Neural progenitor cell (in vitro differentiated cells): ENCODE measurements around the gene METTL25B. TPM values are rescaled to one million over a fixed set of nuclear protein-coding genes. Genes with fewer than 3 reads are reported as not detected.
A peak's percentile ranks its signal among the peaks of the same experiment; 100 is the strongest.

Experiments used
- DNase-seq: peaks from one replicate; pipeline ENCODE4 v3.0.0-alpha.2; 2016; ENCODE audit warnings: low spot score
- H2AFZ ChIP-seq: fragments of 200-600 bp; sonication (generic); replicated peaks from 2 replicates; pipeline ENCODE4 v1.6.1; 2016; ENCODE audit warnings: antibody characterized with exemption
- H3F3A ChIP-seq: fragments of 200-600 bp; sonication (generic); 2 replicates; pipeline ENCODE4 v1.6.1; 2016; ENCODE audit warnings: antibody characterized with exemption, low read depth
- H3K27ac ChIP-seq: fragments of 200-600 bp; sonication (generic); 2 replicates; pipeline ENCODE4 v1.5.1; 2016; ENCODE audit warnings: mild to moderate bottlenecking
- H3K27me3 ChIP-seq: fragments of 200-600 bp; sonication (generic); 2 replicates; pipeline ENCODE4 v1.6.1; 2016; ENCODE audit warnings: mild to moderate bottlenecking, moderate library complexity
- H3K36me3 ChIP-seq: fragments of 200-600 bp; sonication (generic); 2 replicates; pipeline ENCODE4 v1.5.1; 2016
- H3K4me1 ChIP-seq: fragments of 200-600 bp; sonication (generic); 2 replicates; pipeline ENCODE4 v1.6.1; 2016; ENCODE audit warnings: mixed run types
- H3K4me2 ChIP-seq: fragments of 200-600 bp; sonication (generic); 2 replicates; pipeline ENCODE4 v1.6.1; 2016
- H3K4me3 ChIP-seq: fragments of 200-600 bp; sonication (generic); 2 replicates; pipeline ENCODE4 v1.5.1; 2016
- H3K79me2 ChIP-seq: fragments of 200-600 bp; sonication (generic); 2 replicates; pipeline ENCODE4 v1.6.1; 2016; ENCODE audit warnings: low read depth
- H3K9ac ChIP-seq: fragments of 200-600 bp; sonication (generic); 2 replicates; pipeline ENCODE4 v1.6.1; 2016
- H3K9me3 ChIP-seq: fragments of 200-600 bp; sonication (generic); 2 replicates; pipeline ENCODE4 v1.5.1; 2016; ENCODE audit warnings: low read depth
- H4K20me1 ChIP-seq: fragments of 200-600 bp; sonication (generic); 2 replicates; pipeline ENCODE4 v1.6.1; 2016; ENCODE audit warnings: low read depth
- H3K27ac Mint-ChIP-seq: 3 replicates; pipeline ENCODE4 v1.8.0; 2021; ENCODE audit warnings: mixed read lengths
- H3K27me3 Mint-ChIP-seq: 2 replicates; pipeline ENCODE4 v1.8.0; 2022; ENCODE audit warnings: low read depth, mild to moderate bottlenecking, inconsistent platforms, moderate library complexity, mixed read lengths; ENCODE audit not compliant: insufficient read depth
- H3K36me3 Mint-ChIP-seq: 3 replicates; pipeline ENCODE4 v1.8.0; 2021; ENCODE audit warnings: mixed read lengths
- H3K4me1 Mint-ChIP-seq: 3 replicates; pipeline ENCODE4 v1.8.0; 2021; ENCODE audit warnings: mixed read lengths
- H3K4me3 Mint-ChIP-seq: 3 replicates; pipeline ENCODE4 v1.8.0; 2021; ENCODE audit warnings: mild to moderate bottlenecking, moderate library complexity, mixed read lengths
- H3K9me3 Mint-ChIP-seq: 3 replicates; pipeline ENCODE4 v1.8.0; 2020; ENCODE audit warnings: mixed read lengths
- CTCF ChIP-seq: fragments of 200-600 bp; sonication (generic); IDR thresholded peaks from 2 replicates; pipeline ENCODE4 v1.5.1; 2017; ENCODE audit warnings: antibody characterized with exemption, mild to moderate bottlenecking
- EZH2 ChIP-seq: fragments of 200-600 bp; sonication (generic); IDR thresholded peaks from 2 replicates; pipeline ENCODE4 v1.6.1; 2017; ENCODE audit warnings: antibody characterized with exemption, mild to moderate bottlenecking, moderate library complexity
- EZH2phosphoT487 ChIP-seq: fragments of 200-600 bp; sonication (generic); IDR thresholded peaks from 2 replicates; pipeline ENCODE4 v1.6.1; 2017; ENCODE audit warnings: antibody characterized with exemption
- total RNA-seq: library from RNA; depleted of rRNA; stranded (reverse); fragments of >200 nt; gene quantifications from 2 replicates; pipeline ENCODE4 v1.2.3, GENCODE V29; 2015; ENCODE audit warnings: low replicate concordance

Gene METTL25B
- total RNA-seq, 1 donor from 2014 or later: 21.4 TPM

GRCh38 chr1:156709031-156709430, 19.2 kb upstream of the METTL25B start:
- DNase-seq: peak; percentile 11
- peaks cover 65% of the 10 kb centered on the region for H3K4me1 Mint-ChIP-seq
- H4K20me1 ChIP-seq: peaks cover 6% of the 10 kb centered on the region
- H3K27me3 Mint-ChIP-seq: peaks cover 23% of the 10 kb centered on the region
- no peak overlapping the region for H2AFZ ChIP-seq
- peak overlapping the region; percentile 96 for H3K4me2 ChIP-seq
- H3K36me3 ChIP-seq: no peaks in the 10 kb centered on the region
- peaks cover 60% of the 10 kb centered on the region for H3K4me1 ChIP-seq
- peak overlapping the region; percentile 91 for H3K27ac ChIP-seq
- peaks cover 82% of the 10 kb centered on the region for H3F3A ChIP-seq
- no peaks in the 10 kb centered on the region for H3K9me3 Mint-ChIP-seq
- H3K4me3 Mint-ChIP-seq: peak overlapping the region; percentile 73
- TF ChIP-seq CTCF (no peak), EZH2phosphoT487 (no peak), EZH2 (no peak)
- H3K36me3 Mint-ChIP-seq: no peaks in the 10 kb centered on the region
- no peak overlapping the region for H3K4me3 ChIP-seq
- peaks cover 13% of the 10 kb centered on the region for H3K27me3 ChIP-seq
- H3K79me2 ChIP-seq: peaks cover 12% of the 10 kb centered on the region
- no peaks in the 10 kb centered on the region for H3K9me3 ChIP-seq
- peak overlapping the region; percentile 84 for H3K27ac Mint-ChIP-seq
- no peak overlapping the region for H3K9ac ChIP-seq

- TF ChIP-seq EZH2: no peak
- no peak for TF ChIP-seq CTCF
- no peak for TF ChIP-seq EZH2phosphoT487
- H4K20me1 ChIP-seq: no peaks in the 10 kb centered on the region
- peak overlapping the region; percentile 84 for H3K27ac Mint-ChIP-seq
- no peaks in the 10 kb centered on the region for H3K9me3 Mint-ChIP-seq
- no peaks in the 10 kb centered on the region for H3K9me3 ChIP-seq
- H3K27me3 ChIP-seq: peaks cover 4% of the 10 kb centered on the region
- H3K27ac ChIP-seq: no peak overlapping the region
- DNase-seq: peak; percentile 14
- H3K36me3 Mint-ChIP-seq: peaks cover 2% of the 10 kb centered on the region
- peak overlapping the region; percentile 96 for H3K4me2 ChIP-seq
- H3F3A ChIP-seq: peaks cover 77% of the 10 kb centered on the region
- H3K79me2 ChIP-seq: peaks cover 3% of the 10 kb centered on the region
- no peak overlapping the region for H2AFZ ChIP-seq
- H3K36me3 ChIP-seq: no peaks in the 10 kb centered on the region
- H3K4me1 Mint-ChIP-seq: peaks cover 61% of the 10 kb centered on the region
- no peak overlapping the region for H3K9ac ChIP-seq
- peak overlapping the region; percentile 24 for H3K4me3 Mint-ChIP-seq
- peaks cover 55% of the 10 kb centered on the region for H3K4me1 ChIP-seq
- H3K4me3 ChIP-seq: no peak overlapping the region
- peaks cover 23% of the 10 kb centered on the region for H3K27me3 Mint-ChIP-seq
These were observed 18.3 kb upstream of the METTL25B start for GRCh38 chr1:156709757-156710489.

- Histone ChIP-seq H3F3A (peaks cover 64% of the 10 kb centered on the region), H3K4me3 (no peak overlapping the region)
- peak; percentile 38 for DNase-seq
These were observed 17.1 kb upstream of the METTL25B start for GRCh38 chr1:156711011-156711817.

More at GRCh38 chr1:156711011-156711817, 17.1 kb upstream of the METTL25B start:
- Histone ChIP-seq H3K4me1 (peaks cover 54% of the 10 kb centered on the region), H3K79me2 (no peaks in the 10 kb centered on the region), H3K9me3 (no peaks in the 10 kb centered on the region), H3K36me3 (no peaks in the 10 kb centered on the region), H2AFZ (no peak overlapping the region), H3K27me3 (no peaks in the 10 kb centered on the region), H4K20me1 (no peaks in the 10 kb centered on the region), H3K9ac (no peak overlapping the region), H3K4me2 (peak overlapping the region; percentile 96), H3K27ac (no peak overlapping the region)
- Mint-ChIP-seq H3K4me3 (no peak overlapping the region), H3K9me3 (no peaks in the 10 kb centered on the region), H3K27me3 (peaks cover 21% of the 10 kb centered on the region), H3K4me1 (peaks cover 62% of the 10 kb centered on the region), H3K36me3 (peaks cover 8% of the 10 kb centered on the region), H3K27ac (peak overlapping the region; percentile 74)
- TF ChIP-seq EZH2: no peak
- TF ChIP-seq CTCF: no peak
- TF ChIP-seq EZH2phosphoT487: no peak
